ENCODE results near the gene NOS1AP.

Gene NOS1AP

DNA sequence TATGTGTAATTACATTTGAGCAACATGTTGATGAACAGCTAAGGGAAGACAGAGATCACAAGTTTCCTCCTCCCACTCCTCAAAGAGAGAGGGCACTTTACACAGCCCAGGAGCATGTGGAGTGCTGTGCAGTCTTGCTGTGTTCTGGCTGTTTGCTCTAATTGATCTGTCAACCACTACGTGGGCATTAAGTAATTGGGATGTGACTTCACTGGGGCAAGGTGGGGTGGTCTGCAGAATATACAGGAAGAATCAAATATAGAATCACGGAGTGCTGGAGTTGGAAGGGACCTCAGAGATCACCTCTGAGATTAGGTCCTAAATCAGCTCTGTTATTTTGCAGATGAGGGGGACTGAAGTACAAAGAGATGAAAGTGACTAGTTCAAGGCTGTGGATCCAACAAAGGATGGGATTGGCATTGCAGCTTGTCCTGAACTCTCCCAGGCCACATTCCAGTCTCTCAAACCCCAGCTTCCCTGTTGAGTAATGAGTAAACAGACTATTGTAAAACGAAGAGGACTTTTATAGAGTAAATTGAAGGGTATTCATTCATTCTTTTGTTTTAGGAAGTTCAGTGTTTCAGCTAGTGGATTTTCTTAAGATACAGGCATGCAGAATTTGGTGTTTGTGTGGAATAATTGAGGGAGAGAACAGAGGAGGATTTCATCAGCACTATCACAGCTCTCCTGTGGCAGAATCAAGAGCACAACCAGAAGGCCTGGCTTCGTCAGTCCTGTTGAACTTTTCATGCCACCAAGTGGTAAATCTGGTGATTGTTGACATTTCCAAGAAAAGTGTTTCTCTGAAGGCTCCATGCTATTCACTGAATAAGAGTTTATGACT lies 22.4 kb downstream of the NOS1AP start:
- no peak for DNase-seq

DNA sequence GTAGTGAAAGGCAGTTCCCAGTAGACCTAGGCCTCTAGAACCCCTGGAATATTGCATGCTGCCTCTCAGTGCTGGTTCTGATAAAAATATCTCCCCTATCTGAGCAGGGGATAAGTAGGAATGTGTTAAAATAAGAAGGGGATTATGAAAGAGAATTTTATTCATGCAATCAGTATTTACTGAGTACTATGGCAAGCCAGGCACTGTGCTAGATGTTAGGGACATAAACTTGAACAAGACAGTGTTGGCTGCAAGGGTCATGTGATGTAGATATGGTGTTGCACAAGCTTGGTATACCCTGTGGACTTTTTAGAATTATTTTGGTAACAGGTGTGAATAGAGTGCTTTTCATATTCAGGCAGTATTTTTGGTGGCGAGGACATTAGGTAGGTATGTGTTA lies 23.6 kb downstream of the NOS1AP start:
- no peak for DNase-seq

DNA sequence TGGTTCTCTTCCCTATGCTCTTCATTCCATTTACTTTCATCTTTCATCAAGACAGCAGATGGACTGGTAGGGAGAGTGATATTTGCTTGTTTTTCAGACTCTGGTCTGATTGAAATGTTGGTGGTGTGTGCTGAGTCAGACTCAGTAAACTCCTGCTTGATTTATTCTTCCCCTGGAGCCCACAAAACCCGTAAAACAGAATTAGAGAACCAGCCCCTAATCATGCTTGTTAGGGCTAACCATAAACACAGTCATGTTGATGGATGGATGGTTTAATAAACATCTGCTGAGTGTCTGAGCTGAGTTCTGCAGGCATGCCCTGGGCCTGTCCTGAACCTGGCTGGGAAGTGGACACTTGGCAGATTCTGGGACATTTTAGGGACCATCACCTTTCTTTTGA lies 24.8 kb downstream of the NOS1AP start:
- no peak for DNase-seq

DNA sequence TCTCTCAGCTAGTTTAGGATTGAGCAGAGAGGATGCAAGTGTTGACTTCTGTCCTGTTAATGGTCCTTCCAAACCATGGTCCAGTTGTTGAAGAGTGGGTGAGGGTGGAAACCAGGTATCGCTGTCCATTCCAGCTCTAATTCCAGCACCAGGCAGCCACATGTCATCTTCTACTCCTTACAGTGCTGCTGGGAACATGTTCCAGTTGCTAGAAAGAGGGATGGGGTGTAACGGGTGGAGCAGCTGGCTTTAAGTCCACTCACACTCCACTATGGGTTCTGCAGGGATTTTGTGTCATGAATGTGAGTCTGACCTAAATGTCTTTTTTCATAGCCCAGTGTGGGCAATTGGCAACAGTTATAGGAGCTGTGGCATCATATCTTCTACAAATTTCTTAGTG lies 25.2 kb downstream of the NOS1AP start:
- DNase-seq = no peak

DNA sequence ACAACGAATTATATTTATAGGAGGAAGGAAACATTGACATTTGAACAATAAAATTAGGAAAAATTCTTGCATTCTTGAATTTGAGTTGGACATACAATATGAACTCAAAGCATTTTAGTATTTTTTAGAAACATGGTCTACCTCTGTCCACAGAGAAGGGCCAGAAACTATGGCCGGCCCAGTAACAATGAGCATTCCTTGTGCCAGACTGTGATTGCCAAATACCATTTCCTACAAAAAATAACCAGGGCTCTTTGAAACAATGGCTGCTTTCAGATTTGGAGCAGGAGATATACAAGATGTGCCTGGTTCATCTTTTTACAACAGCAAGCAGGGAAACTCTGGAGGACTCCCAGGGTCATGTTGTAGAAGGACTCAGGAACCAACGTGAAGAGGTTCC lies 38.4 kb downstream of the NOS1AP start:
- no peak for DNase-seq

DNA sequence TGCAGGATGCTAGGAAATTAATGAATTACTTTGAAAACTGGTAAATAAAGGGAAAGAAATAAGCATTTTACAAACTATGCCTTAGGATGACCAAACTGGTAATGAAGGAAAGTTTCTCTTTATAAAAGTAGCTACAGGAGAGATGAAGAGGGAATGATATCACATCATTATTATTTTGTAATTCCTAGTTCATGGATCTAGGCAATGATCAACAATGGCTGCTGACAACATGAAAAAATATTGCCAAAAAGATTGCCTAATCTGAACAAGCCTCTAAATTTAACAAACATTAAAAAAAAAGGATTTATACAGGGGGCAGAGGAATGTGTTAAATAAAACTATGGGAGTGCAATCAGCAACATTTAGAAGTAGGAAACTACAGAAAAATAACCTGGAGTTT lies 38.9 kb downstream of the NOS1AP start:
- no peak for DNase-seq

DNA sequence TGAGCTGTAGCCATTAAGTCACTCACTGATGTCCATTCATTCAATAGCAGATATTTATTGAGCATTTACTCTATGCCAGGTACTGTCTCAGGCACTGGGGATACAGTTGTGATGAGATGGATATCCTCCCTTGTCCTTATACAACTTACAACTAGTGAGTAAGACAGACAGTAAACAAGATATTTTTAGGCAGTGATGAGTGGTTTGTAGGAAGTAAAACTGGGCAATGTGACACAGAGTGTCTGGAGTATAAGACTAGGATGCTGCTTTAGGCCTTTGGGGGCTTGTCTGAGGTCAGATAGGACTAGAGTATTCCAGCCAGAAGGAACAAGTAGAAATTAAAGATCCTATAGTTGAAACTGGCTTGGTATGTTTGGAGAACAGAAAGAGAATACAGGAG lies 41.4 kb downstream of the NOS1AP start:
- no peak for DNase-seq

DNA sequence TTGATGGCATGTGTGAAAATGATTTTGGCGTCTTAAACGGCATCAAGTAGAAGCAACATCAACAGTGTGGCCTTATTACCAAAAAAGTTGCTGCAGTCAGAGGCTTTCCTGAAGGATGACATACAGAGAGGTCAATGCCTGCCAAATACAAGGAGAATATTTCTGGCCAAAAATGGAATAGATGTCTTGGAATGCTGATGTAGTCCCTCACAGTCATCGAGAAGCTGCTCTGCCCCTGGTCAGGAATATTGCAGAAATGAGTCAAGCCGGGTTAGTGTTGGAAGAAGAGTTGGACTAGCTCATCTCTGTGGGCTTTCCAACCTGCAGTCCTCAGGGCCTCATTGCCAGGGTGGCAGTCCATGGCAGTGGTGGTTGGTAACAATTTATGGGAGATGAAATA lies 42.1 kb downstream of the NOS1AP start:
- no peak for DNase-seq

DNA sequence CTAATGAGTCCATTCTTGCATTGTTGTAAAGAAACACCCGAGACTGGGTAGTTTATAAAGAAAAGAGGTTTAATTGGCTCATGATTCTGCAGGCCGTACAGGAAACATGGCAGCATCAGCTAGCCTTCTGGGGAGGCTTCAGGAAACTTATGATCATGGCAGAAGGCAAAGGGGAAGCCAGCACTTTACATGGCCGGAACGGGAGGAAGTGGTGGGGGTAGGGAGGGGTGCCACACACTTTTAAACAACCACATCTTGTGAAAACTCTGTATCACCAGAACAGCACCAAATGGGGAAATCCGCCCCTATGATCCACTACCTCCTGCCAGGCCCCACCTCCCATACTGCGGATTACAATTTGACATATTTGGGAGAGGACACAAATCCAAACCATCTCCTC lies 43.9 kb downstream of the NOS1AP start:
- no peak for DNase-seq

DNA sequence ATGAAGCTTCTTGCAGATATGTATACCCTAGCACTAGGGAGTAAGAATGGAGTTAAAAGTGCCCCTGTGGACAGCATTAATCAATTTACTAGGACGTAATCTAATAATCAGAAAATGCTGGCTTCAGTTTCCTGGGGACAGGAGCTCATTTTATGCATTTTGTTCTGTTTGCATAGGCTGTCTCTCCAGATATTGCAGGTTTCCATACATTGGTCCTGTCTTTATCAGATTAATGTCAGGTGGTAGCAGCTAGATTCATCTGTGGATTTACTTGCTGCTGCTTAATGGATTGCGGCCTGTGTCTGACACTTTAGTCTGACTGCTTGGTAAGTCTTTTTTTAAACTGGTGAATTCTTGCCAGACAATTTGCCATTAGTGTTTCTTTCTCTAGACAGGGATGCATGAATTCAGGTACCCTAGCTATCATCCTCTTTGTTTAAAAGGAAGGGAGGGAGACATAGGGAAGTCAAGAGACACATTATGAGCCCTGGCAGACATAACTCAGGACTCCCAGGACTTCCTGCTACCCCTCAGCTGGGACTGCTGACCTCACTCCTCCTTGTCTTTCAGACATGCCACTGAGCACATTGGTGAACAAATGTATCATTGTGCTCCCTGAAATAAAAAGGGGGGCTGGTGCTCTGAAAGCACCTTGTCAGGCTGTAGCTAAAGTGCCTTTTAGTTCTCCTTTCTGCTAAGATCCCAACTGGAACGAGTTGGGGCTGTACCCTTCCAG lies 47.7 kb downstream of the NOS1AP start:
- DNase-seq = no peak

DNA sequence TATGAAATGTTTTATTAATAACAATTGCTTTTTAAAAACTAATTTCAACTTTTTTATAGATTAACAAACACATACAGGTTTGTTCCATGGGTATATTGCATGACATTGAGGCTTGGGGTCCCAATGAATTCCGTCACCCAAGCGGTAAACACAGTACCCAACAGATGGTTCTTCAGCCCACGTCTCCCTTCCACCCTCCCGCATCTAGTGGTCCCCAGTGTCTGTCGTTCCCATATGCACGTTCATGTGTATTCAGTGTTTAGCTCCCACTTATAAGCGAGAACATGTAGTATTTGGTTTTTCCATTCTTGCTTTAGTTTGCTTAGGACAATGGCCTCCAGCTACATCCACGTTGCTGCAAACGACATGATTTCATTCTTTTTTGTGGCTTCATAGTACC lies 48.6 kb downstream of the NOS1AP start:
- no peak for DNase-seq

DNA sequence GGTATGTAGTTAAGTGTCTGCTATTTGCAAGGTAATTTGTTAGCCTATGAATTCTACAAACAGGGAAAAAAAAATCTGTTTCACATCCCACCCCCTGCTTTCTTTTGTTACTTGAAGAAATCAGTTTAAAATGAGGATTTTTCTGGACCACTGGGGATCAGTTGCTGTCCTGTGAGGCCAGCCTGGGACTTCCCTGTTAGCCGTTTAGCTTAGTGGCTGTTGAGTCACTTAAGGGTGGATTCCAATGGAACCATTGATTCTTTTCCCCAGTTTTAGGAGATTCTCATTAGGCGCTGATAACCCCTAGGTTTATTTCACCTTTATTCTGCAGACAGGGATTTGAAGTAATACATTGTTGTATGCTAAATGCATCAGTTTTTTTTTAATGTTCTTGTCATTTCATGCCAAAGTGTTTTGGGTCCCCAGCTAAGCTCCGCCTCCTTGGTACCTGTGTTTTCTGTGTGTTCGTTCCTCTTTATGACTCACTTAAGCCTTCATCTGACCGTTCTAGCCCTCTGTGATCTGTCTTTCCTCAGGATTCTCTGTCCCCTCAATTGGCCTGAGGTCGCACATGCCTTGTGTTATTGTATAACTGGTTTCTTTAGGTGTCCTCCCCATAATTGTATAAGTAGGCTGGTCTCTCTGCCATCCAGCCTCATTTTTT lies 59.3 kb downstream of the NOS1AP start:
- DNase-seq = no peak

DNA sequence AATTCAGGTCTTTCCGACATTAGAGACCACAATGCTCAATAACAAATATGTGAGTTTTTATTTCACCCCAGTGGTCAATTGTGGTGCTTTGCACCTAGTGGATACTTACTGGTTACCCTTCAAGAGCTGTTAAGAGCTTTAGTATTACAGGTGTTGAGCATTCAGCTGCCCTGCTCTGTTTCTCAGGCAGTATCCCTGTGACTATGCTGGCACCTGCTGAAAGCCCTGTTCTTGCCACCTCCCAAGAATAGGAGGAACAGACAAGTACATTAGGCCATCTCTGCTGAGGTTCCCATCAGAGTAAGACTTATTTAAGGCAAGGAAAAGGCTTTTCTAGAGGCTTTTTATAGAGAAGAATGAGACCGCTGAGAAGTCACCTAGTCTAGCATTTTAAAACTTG lies 60.8 kb downstream of the NOS1AP start:
- no peak for DNase-seq

DNA sequence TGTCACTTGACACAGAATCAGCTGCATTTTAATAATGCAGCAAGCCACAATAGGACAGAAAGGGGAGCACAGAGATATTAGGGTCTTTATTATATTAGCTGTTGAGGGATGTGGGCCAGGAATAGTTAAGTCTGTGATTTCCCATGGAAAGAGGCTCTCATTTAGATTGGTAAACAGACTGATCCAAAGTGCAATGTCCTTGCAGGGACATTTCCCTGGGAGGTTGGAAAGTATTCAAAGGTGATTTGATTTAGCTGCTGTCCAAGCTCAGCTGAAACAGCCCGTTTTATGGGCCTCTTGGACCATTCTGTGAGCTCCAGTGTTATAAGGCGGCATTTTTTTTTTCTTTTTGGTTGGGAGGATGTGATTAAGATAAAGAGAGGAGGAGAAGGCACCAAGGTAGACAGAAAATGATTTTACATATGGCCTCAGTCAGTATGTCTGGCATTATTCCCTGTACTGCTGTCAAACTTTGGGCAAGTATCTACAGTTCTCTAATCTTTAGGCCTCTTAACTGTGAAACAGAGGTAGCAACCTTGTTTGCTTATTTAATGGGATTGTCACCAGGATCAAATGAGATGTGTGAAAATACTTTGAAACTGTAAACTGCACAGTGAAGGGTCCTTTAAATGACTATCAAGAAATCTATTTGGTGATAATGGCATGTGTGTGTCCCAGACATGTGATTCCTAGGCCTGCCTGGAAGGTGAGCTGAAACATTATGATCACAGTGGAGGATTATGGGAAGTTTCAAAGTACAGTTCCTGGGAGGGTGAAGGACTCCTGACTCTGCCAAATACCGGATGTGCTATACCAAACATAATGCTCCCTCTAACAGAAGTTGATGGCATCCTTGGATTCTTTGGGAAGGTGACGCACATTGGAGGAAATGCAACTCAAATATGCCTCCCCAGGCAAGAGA lies 62.2 kb downstream of the NOS1AP start:
- no peak for DNase-seq

DNA sequence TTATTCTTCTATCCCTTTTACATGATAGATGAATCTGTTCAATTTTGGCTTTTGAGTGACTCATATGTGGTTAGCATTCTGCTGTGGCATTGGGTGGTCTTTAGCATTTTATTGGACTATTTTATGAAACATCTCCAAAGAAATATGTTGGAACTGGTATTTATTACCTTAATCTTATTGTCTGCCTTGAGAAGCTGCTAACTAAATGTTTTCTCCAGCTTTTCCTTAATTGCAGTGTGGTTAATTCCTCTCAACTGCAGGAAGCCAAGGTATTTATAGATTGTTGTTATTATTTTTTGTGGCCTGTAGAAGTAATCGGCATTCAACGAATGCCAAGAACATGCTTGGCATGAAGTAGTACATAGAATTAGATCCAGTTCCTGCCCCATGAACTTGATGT lies 64.1 kb downstream of the NOS1AP start:
- DNase-seq = no peak

DNA sequence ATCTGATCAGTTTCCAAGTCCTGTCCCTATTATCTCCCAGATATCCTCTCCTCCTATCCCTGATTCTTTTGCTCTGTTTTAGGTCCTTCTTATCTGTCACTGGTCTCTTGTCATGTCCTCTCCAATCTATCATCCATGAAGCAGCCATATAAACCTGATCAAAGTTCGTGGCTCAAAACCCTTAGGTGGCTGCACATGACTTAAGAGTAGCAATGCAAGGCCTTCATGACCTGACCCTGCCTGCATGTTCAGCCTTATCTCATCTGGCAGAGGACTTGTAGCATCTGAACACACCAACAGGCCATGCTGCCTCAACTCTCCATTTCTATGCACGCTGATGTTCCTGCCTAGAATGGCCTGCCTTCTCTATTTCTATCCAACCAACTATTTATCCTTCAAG lies 65.2 kb downstream of the NOS1AP start:
- no peak for DNase-seq

DNA sequence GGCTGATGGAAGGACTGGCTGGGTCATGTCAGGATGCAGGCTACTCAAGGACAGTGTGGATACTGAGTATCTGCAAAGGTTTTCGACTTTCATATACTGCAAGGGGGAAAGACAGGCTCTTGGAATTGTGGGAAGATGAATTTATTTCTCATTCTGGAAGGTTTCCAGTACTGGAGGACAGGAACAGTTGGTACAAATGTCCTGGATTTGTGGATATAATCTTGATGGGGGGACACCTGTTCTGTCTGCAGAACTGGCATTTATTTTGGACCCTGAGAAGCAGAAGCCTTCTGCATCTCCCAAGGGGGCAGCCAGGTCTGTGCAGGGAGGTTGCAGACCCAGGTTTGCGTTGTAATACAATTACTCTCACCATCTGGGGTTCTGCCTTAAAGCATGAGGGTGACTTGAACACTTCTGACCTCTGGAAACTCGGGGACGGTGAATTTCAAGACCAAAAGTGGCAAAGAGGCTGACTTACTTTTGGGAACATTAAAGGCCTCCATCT lies 65.8 kb downstream of the NOS1AP start:
- peak; percentile 47 for DNase-seq

DNA sequence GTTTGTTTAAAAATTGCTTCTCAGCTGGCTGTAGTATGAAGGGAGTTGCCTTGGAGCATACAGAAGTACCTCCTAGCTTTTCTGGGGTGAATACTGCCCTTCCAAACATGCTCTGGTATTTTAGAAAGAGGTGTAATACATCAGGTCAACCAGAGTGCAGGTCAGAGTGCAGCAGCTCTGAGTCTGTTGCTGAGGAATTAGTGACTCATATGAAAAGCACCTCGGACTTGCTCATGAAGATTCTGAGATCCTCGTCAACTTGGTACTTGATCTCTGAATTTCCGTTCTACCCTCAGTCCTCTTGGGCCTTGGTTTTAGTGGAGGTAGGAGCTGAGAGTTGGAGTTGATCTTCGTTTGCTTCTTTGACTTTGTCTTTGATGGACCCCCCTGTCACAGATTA lies 67.3 kb downstream of the NOS1AP start:
- no peak for DNase-seq

DNA sequence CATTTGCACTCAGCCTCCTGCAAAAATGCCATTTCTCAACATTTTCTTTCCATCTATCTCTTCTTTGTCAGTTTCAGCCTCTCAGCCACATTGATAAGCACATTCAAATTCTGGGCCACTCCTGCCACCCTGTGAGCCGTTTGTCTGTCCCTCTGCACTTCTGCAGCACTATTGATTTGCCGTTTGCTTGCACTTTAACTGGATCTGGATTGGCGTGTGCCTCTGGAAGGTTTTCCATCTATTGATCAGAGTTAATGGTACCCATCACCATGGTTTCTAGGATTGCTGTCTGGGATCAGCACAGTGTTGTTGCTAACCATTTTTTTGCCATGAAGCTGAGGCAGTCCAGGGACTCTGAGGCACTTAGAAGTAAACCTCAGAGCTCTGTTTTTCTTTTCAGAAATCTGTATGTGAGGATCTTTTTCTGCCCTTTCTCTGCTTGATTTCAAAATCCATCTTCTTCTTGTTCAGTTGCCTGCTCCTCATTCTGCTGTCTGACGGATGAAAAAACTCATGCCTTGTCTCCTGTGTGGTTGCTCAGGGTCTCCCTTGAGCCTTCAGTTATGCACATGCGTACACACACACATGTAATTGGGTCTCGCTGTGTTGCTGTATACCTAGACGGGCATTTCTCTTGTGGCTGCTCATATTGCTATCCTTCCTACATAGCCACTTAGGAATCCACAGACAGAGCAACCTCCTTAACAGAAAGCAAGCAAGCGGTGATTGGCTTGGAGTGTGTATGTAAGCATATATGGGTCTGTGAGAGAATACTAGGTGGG lies 67.9 kb downstream of the NOS1AP start:
- DNase-seq = no peak

DNA sequence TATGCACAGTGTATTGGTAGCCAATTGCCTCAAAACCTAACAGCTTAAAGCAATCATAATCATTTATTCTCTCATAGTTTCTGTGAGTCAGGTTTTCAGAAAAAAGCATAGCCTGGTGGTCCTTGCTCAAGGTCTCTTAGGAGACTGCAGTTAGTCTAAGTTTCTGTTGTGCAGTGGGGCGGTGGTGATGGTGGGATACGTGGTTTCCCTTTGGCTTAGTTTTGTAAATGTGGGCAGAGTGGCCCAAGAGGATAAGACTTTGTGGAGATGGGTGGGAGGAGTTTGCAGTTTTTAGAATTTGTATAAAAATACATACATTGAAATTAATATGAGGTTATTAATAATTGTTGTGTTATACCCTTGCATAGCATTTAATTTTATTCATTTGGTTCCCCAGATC lies 68.6 kb downstream of the NOS1AP start:
- DNase-seq = no peak

DNA sequence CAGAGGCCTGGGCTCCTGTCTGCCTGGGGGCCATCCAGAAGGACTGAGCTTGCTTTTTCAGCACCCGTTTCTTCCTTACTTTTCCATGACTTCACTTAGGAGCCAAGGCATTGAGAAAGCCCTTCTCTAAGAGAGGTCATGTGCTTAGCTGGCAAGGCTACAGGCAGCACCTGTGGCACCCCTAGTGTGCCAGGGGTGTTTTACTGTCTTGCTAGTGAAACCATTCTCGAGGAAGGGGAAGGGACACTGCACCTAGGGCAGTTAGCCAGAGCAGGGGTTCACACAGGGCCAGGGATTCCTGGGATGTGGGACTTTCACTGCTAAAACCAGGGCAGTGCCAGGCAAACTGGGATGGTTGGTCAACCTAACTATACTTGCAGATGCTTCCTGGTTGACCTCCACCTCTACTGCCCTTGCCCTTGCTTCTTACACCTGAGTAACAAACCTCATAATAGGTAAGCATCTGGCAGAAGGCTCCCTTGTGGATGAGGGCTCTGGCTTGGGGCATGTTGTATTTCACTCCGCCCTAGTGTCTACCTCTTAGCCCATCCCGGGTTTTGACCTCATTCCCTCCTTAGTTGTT lies 69.2 kb downstream of the NOS1AP start:
- no peak for DNase-seq

DNA sequence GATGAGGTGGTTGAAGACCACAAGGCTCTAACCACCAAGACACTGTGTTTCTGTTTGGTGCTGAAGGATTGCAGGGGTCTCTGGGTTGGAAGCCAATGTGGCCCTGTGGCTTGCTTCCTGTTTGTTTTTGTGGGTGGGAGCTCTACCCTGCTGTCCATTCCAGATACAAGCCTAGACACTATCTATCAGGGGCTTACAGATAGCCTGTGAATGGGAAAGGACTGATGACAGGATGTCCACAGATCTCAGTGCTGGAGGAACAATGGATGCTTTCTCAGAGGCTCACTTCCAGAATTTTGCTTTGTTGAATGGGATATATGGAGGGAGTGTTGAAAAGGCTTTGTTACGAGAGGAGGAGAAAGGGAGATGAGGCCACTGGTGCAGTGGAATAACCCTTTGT lies 69.7 kb downstream of the NOS1AP start:
- no peak for DNase-seq

Data from NCI-H2171 (cell line).